Large intestine (tissue), 3 donors: ENCODE results near the gene RTKN. TPM values are rescaled to one million over a fixed set of nuclear protein-coding genes. Genes with fewer than 3 reads are reported as not detected.

Experiments
- DNase-seq, 2 donors: peaks; one replicate each; pipeline versions ENCODE4 v3.0.0 to v3.0.0-alpha.2; 2013
- H3K27ac ChIP-seq: one replicate; pipeline ENCODE4 v1.5.1; 2013; ENCODE audit warnings: low read length
- H3K27me3 ChIP-seq: 2 replicates; pipeline ENCODE4 v1.6.1; 2013; ENCODE audit warnings: low read length; ENCODE audit not compliant: control insufficient read depth, insufficient read depth
- H3K36me3 ChIP-seq: 2 replicates; pipeline ENCODE4 v1.6.1; 2013; ENCODE audit warnings: low read length; ENCODE audit not compliant: control insufficient read depth, insufficient read depth
- H3K4me1 ChIP-seq: one replicate; pipeline ENCODE4 v1.6.1; 2013; ENCODE audit warnings: low read length; ENCODE audit not compliant: control insufficient read depth, insufficient read depth
- H3K4me3 ChIP-seq: one replicate; pipeline ENCODE4 v1.5.1; 2013; ENCODE audit warnings: low read length
- H3K9me3 ChIP-seq: one replicate; pipeline ENCODE4 v1.6.1; 2013; ENCODE audit warnings: mild to moderate bottlenecking, low read depth, low read length, moderate library complexity; ENCODE audit not compliant: control insufficient read depth
- WGBS: methylation state at CpG from one replicate; pipeline ENCODE4 v1.1.5; 2013; ENCODE audit warnings: low lambda C conversion rate; ENCODE audit not compliant: insufficient coverage; 5-methylcytosine and 5-hydroxymethylcytosine counted together
- polyA plus RNA-seq: library from polyadenylated mRNA; unstranded; fragments of 120-200 nt; gene quantifications from one replicate; pipeline ENCODE4 v1.2.1, GENCODE V29; 2013

Gene RTKN
- polyA plus RNA-seq, 1 donor: 105 TPM

DNA sequence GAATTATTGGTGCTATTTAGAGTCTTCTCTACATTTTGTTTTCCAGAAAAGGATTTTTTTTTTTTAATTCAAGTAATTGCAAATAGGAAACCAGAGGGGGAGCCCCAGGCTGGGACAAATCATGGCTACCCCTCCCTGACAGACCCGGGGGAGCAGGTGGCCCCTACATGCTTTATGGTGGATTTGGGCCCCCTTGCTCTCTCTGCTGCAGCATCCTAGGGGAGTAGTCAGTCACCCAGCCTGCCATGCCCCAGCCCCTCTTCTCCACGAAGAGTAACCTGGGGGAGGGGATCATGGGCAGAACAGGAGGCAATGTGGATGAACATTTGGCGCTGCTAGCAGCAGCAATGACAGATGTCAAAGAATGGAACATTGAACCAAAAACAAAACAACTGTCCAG, 25.0 kb downstream of the RTKN start:
- Histone ChIP-seq H3K4me1 (peaks cover 36% of the 10 kb centered on the region), H3K36me3 (no peaks in the 10 kb centered on the region), H3K27ac (no peak overlapping the region), H3K9me3 (peaks cover 5% of the 10 kb centered on the region), H3K27me3 (peaks cover 20% of the 10 kb centered on the region), H3K4me3 (no peak overlapping the region)
- no peak for DNase-seq
- WGBS: no CpG with 5 or more reads among the region's 3 CpGs

DNA sequence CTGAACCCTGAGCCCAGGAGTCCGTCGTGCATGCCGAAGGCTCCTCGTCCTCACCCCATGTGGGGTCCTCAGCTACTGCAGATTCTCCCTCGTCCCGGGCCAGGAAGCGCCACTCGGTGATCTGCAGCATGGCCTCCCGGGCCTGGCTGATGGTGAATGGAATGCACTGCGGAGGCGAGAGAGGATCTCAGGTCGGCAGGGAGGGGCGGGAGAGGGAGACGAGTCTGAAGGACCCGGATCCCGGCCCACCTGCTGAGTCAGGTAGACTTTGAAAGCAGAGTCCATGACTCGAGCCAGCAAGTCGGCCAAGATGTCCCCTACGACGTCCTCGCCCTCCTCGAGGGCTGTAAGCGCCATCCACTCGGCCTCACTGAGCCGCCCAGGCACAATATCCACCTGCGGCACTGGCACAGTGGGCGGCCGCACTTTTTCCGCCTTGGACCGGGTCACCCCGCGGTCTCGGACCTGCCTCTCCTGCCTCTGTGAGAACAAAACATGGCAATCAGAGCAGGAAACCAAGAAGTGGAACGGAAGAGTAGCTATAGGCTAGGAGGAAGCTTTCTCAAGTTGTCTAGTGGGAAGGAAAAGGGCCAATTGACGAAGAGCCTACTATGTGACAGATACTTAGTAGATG, 25.9 kb downstream of the RTKN start:
- WGBS: no CpG with 5 or more reads among the region's 35 CpGs
- no peak for DNase-seq
- peak overlapping the region; percentile 54 for H3K4me3 ChIP-seq

DNA sequence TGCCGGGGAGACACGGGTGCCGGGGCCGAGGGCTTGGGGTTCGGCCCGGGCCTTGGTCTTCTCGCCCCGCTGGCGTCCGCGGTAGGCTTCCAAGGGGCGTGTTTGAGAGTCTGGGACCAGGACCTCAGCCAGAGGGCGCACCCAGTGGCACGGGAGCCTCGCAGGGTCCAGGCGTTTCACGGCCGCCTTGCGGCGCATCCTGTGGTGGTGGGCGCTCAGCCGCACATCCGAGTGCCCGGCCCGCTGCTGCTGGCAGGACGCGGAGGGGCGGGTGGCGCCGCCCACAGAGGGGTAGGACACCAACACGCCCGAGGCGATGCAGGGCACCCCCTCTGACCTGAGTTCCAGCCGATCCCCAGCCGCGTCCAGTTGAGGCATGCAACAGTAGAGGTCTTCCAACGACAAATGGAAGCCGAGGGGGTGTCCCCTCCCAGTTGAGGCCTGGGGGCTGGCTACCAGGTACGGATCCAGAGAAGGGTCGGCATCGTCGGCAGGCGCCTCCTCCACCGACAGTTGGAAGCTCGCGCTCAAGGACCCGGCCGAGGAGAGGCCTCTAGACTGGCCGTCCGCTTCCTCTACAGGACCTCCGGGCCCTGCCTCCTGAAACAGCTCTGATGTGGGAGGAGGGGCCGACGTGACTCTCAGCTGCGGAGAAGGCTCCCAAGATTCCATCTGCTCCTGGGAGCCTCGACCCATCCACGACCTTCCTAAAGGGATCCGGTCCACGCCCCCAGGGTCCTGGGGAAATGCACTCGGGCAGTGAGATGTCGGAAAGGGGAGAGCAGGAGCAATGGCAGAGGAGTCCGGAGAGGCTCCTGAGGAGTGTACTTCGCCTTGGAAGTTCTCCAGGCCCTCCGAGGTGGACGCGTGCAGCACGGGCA, 26.6 kb downstream of the RTKN start:
- Histone ChIP-seq H3K36me3 (no peaks in the 10 kb centered on the region), H3K27me3 (peaks cover 18% of the 10 kb centered on the region), H3K27ac (peak overlapping the region; percentile 38), H3K4me3 (peak overlapping the region; percentile 54), H3K4me1 (peaks cover 27% of the 10 kb centered on the region), H3K9me3 (peaks cover 5% of the 10 kb centered on the region)
- no CpG with 5 or more reads among the region's 66 CpGs for WGBS
- peak; percentile 35 to 61 for DNase-seq

More for the DNA sequence above, 25.9 kb downstream of the RTKN start:
- Histone ChIP-seq H3K4me1 (peaks cover 32% of the 10 kb centered on the region), H3K27ac (no peak overlapping the region), H3K27me3 (peaks cover 20% of the 10 kb centered on the region), H3K36me3 (no peaks in the 10 kb centered on the region), H3K9me3 (peaks cover 5% of the 10 kb centered on the region)

DNA sequence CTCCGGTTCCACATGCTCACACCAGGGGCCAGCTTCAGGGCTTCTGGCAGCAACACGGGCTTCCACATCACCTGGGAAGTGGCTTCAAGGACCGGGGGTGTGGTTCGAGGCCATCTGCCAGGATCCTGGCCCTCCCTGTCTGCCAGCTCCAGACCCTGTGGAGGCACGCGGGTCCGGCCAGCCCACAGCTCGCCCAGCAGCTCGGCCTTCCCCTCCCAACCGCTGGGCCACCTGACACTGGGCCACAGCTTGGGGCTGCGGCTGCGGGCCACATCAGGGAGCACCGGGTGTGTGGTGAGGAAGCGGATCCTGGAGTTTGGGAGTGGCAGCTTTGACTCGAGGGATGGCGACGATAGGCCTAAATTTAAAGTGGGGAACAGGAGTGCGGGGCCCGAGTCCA, 27.3 kb downstream of the RTKN start:
- peak overlapping the region; percentile 54 for H3K4me3 ChIP-seq
- no peak overlapping the region for H3K27ac ChIP-seq
- peaks cover 18% of the 10 kb centered on the region for H3K27me3 ChIP-seq
- peaks cover 27% of the 10 kb centered on the region for H3K4me1 ChIP-seq
- H3K9me3 ChIP-seq: peaks cover 5% of the 10 kb centered on the region
- no peaks in the 10 kb centered on the region for H3K36me3 ChIP-seq
- DNase-seq: peak in 1 of 2 donors; percentile 28
- WGBS: no CpG with 5 or more reads among the region's 19 CpGs

DNA sequence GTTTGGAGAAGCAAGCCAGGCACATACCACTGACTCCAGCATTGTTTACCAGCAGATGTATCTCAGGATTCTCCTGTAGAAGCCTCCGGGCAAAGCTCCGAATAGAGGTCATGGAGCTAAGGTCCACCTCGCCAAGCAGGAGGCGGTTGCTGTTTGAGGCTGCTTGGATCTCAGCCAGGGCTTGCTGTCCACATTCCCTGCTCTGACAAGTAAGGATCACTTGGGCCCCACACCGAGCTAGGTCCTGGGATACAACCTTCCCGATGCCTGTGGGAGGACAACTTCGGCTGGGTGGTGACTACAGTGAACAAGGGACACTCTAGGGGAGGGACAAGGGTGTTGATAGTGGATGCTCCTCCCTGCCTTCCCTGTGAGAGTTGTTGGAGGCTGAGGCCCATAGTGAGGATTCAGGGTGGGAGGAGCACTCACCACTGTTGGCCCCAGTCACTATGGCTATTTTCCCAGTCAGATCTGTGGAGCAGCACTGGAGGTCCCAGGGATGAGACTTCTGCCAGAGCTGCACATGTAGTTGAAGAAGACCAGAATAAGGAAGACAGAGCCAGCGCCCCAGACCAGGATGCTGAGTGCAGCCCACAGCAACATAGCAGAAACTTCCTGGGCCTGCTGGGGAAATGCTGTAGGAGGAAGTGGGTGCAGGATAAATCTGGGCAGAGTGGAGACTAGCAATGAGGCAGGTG, 28.6 kb downstream of the RTKN start:
- Histone ChIP-seq H3K9me3 (peaks cover 5% of the 10 kb centered on the region), H3K36me3 (no peaks in the 10 kb centered on the region), H3K4me3 (no peak overlapping the region), H3K27ac (peak overlapping the region; percentile 24), H3K4me1 (peaks cover 27% of the 10 kb centered on the region), H3K27me3 (peaks cover 20% of the 10 kb centered on the region)
- no CpG with 5 or more reads among the region's 8 CpGs for WGBS
- DNase-seq: peak; percentile 68 to 80

DNA sequence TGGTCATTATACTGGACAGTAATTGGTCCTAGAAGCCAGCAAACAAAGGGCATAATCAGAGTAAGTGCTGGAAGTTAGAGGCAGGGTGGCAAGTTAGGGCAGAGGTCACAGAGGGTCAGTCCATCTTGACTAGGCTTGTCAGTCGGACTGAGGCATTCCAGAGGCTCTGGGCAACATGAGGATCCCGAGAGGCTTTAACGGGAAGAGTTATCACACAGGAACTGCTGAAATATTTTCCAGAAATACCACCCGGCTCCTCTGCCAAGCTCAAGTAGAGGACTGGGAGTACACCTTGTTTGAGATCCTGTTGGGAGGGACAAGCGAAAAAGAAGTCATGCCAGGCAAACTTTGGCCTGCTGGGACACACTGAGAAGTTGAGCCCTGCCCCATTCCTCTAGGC, 34.1 kb downstream of the RTKN start:
- Histone ChIP-seq H3K36me3 (no peaks in the 10 kb centered on the region), H3K9me3 (no peaks in the 10 kb centered on the region), H3K27ac (no peak overlapping the region), H3K4me1 (no peaks in the 10 kb centered on the region), H3K4me3 (no peak overlapping the region), H3K27me3 (peaks cover 9% of the 10 kb centered on the region)
- WGBS: no CpG with 5 or more reads among the region's 5 CpGs
- no peak for DNase-seq

DNA sequence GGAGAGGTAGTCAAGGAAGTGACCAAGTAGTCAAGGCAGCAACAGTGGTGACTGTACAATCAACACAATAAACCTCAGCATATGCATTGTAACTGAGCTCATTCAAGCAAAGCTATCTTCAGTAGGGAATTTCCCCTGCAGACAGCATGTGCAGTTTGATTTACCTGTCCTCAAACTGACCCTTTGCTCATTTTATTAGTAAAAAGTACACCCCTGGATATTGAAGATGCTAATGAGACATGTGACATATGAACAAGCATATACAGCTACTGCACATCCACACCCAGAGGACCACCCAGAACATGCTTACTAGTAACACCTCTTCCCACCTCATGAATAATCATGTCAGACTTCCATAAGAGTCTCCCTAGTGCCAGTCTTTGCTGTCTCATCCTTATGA, 35.7 kb downstream of the RTKN start:
- no peak overlapping the region for H3K27ac ChIP-seq
- H3K27me3 ChIP-seq: peaks cover 9% of the 10 kb centered on the region
- H3K4me3 ChIP-seq: no peak overlapping the region
- no peaks in the 10 kb centered on the region for H3K36me3 ChIP-seq
- H3K4me1 ChIP-seq: no peaks in the 10 kb centered on the region
- H3K9me3 ChIP-seq: no peaks in the 10 kb centered on the region
- DNase-seq: no peak

DNA sequence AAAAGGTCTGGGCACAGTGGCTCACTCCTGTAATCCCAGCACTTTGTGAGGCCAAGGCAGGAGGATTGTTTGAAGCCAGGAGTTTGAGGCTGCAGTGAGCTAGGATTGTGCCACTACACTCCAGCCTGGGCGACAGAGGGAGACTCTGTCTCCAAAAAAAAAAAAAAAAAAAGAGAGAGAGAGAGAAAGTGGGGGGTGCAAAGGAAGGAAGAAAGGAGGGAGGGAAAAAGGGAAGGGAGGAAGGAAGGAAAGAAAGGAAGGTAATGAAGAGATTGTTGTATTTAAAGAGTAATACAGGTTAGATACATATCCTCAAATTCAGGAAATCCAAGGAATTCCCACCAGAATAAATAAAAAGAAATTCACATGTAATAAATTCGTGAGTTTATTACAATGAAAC, 39.8 kb downstream of the RTKN start:
- H3K36me3 ChIP-seq: no peaks in the 10 kb centered on the region
- no peak overlapping the region for H3K4me3 ChIP-seq
- 72% methylated on average over 2 of the region's 2 CpGs for WGBS
- H3K27me3 ChIP-seq: peaks cover under 1% of the 10 kb centered on the region
- no peak for DNase-seq
- H3K4me1 ChIP-seq: no peaks in the 10 kb centered on the region
- H3K9me3 ChIP-seq: no peaks in the 10 kb centered on the region
- H3K27ac ChIP-seq: no peak overlapping the region

DNA sequence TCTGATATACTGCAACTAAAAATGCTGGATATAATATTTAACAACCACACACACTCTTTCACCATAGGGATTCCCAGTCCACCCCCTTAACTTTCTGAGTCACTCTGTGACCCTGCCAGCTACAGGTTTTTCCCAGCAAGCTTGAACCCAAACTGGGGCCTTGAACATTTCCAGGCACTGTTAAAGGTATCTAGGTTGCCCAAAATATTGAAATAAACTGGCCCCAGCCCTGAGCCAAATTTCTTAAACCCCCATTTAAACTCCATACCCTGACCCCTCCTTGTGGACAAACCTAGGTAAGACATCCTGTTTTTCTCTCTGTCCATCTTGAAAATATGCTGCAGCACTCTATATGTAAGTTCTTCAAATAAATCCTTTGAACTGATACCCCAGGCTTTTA, 42.0 kb downstream of the RTKN start:
- Histone ChIP-seq H3K4me1 (no peaks in the 10 kb centered on the region), H3K36me3 (no peaks in the 10 kb centered on the region), H3K27me3 (peaks cover 3% of the 10 kb centered on the region), H3K9me3 (no peaks in the 10 kb centered on the region), H3K27ac (no peak overlapping the region), H3K4me3 (no peak overlapping the region)
- no peak for DNase-seq

DNA sequence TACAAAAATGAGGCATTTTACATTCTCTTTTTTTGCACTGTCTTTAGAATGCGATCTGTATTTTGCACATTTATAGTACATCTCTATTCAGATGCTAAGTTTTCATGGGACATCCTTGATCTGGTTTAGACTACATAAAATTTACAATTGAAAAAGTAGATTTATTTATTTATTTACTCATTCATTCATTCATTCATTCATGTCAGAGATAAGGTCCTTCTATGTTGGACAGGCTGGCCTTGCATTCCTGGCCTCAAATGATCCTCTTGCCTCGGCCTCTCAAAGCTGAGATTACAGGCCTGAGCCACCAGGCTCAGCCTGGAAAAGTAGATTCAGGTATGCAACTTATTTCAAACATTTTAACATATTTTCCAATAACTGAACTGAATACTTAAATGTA, 45.6 kb downstream of the RTKN start:
- Histone ChIP-seq H3K4me3 (no peak overlapping the region), H3K27ac (no peak overlapping the region), H3K9me3 (no peaks in the 10 kb centered on the region), H3K36me3 (no peaks in the 10 kb centered on the region), H3K4me1 (peaks cover 5% of the 10 kb centered on the region), H3K27me3 (peaks cover 3% of the 10 kb centered on the region)
- no peak for DNase-seq
- 80% methylated on average over 1 of the region's 2 CpGs for WGBS
